CD4-positive, alpha-beta T cell treated with Interleukin-15 for 4 hours (primary cell): ENCODE results near the gene RALA.
"Not testable (repeated sequence)": the region's sequence is repeated elsewhere in the genome, so short reads cannot be mapped to it uniquely, and the experiment has no call there.

ENCODE experiments used
- DNase-seq: peaks from one replicate; pipeline ENCODE4 v3.0.0-alpha.2; 2020; ENCODE audit warnings: low spot score

The RALA gene

GRCh38 chr7:39732837-39733804, 109.7 kb downstream of the RALA start:
- peak; percentile 93 for DNase-seq

DNA sequence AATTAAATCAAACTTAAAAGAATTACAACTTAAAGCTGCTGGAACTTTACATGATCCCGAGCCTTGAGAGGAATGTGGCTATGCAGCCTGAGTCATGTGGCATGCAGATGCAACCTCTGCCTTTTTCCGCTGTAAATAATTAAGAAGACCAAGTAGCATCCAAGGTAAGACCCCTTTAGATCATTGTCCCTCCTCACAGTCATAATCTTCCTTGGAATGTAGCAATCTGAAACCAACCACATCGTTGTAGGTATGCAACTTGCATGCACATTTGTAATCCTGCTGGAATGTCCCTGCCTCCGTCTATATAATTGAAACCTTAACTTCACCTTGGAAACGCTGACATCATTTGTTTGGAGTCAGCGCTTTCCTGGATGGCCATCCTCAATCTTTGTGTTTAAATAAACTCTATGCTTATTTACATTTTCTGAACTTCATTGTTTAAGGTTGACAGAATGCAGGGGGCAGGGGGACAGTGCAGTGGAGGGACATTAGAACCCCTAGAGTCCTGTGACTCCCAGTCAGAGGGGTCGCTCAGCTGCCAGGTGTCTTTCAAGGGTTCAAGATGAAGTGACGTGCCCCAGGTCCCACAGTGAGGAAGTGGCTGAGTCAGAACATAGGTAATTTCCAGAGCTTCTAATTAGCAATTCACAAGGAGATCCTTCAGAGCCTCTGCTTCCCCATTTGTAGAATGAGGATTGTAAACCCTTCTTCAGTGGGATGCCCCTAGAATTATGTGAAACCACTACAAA, 110.7 kb downstream of the RALA start:
- peak; percentile 28 for DNase-seq

DNA sequence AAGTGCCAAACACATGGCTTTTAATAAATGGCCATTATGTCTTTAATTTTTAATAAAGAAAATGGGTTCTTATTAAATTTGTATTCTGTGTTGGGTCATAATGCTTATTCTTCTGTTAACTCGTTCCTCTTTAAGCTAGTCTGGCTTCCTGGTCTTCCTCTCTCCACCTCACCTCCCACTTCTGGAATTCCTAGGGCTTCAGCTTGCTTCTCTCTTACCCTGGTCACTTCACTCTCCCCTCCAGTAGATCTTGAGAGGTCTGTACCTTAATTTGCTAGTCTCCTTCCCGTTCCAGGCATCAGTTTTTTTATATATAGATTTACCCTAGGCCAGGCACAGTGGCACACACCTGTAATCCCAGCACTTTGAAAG, 111.2 kb downstream of the RALA start:
- no peak for DNase-seq

GRCh38 chr7:39735903-39736302, 112.5 kb downstream of the RALA start:
- DNase-seq: no peak

GRCh38 chr7:39741942-39742623, 118.7 kb downstream of the RALA start:
- peak; percentile 59 for DNase-seq

GRCh38 chr7:39744620-39745019, 121.2 kb downstream of the RALA start:
- DNase-seq: no peak

DNA sequence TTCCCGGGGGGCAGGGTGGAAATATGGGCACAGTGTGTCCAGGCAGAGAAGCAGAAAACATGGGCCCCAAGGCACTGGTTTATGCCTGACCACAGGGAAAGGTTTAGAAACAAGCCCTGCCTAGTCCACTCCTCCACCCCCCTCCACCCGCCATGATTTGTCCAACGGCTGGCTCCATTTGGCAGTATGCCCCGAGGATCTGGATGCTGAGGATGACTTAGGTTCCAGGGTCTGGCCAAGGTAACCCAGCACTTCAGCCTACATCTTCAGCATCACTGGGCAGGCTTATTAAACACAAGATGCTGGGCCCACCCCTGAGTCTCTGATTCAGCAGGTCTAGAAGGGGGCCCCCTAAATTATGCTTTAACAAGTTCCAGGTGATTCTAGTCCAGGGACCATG, 121.9 kb downstream of the RALA start:
- DNase-seq: no peak

GRCh38 chr7:39746103-39746819, 122.9 kb downstream of the RALA start:
- peak; percentile 55 for DNase-seq

DNA sequence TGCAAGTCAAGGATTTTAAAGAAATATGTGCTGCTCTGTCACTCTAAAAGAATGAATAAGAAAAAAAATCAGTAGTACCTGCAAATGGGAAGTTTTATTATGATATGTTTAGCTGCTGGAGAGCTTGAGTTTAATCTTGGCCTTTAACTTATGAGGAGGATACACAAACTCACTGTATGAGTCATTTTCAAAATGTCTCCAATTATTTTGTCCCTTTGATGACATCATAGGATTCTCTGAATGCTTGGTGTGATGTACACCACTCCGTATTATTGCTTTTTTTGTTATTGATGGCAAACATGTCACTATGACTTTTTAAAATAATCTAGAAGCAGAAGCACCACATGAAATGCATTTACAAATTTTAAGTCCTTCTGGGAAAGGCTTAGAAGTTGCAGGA, 125.8 kb downstream of the RALA start:
- DNase-seq: no peak

GRCh38 chr7:39749717-39750116, 126.3 kb downstream of the RALA start:
- DNase-seq: no peak

DNA sequence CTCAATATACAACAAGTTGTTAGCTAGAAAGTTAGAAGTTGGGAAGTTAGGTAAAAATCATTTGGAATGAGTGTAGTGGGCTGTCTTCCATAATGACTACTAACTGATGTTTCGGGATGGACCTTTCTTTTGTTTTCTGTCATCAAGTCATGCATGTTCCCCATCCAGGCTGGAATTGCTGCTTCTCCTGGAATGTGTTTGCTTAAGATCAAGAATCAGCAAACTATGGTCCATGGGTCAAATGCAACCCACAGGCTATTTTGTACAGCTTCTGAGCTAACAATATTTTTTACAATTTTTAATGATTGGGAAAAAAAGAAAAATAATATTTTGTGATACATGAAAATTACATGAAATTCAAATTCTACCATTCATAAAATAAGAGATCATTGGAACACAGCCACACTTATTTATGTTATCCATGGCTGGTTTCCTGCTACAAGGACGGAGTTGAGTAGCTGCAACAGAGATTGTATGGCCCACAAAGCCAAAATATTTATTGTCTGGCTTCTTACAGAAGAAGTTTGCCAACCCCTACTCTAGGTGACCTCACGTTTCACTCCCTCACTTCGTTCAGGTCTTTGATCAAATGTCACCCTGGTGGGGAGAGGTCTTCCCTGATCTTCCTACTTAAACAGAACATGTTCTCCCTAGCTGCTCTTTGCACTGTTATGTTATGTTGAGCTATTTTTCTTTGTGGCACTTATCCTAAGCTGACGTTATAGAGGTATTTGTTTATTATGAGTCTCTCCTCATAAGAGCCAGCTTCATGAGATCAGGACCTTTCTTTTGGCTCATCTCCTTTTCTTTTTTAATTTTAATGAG, 127.1 kb downstream of the RALA start:
- DNase-seq: no peak

DNA sequence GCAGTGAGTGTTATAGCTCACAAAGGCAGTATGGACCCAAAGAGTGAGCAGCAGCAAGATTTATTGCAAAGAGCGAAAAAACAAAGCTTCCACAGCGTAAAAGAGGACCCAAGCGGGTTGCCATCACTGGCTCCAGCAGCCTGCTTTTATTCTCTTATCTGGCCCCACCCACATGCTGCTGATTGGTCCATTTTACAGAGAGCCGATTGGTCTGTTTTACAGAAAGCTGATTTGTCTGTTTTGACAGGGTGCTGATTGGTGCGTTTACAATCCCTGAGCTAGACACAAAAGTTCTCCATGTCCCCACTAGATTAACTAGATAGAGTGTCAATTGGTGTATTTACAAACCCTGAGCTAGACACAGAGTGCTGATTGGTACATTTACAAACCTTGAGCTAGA, 129.9 kb downstream of the RALA start:
- not testable (repeated sequence) for DNase-seq

DNA sequence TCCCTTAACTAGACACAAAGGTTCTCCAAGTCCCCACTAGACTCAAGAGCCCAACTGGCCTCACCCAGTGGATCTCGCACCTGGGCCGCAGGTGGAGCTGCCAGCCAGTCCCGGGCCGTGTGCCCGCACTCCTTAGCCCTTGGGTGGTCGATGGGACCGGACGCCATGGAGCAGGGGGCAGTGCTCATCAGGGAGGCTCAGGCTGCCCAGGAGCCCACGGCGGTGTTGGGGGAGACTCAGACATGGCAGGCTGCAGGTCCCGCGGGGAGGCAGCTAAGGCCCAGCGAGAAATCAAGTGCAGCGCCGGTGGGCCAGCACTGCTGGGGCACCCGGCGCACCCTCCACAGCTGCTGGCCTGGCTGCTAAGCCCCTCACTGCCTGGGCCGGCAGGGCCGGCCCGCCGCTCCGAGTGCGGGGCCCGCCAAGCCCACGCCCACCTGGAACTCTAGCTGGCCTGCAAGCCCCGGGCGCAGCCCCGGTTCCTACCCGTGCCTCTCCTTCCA, 130.5 kb downstream of the RALA start:
- no peak for DNase-seq

GRCh38 chr7:39754326-39755120, 131.2 kb downstream of the RALA start:
- no peak for DNase-seq

GRCh38 chr7:39757604-39758003, 134.2 kb downstream of the RALA start:
- no peak for DNase-seq
